Measurements from ENCODE around the gene TMEM53.

TMEM53 gene

GRCh38 chr1:44605914-44606615 lies 68.2 kb downstream of the TMEM53 start:
- no peak for TF ChIP-seq CTCF (IDR thresholded peaks at IDR 0.05; ENCODE audit: control extremely low read depth, extremely low read depth, low read depth, missing control alignments)
- ChIA-PET CTCF (interaction anchor here (0.9 to 6.1 kb wide), 2 partner anchors 46 to 103 kb away, joined by 3 to 79 read pairs; no protein-coding TSS in a partner anchor), POLR2A (no interaction called here)
- DNase-seq (ENCODE audit: extremely low spot score) = no peak

- ChIA-PET POLR2A (no interaction called here), CTCF (interaction anchor here (0.6 to 2.2 kb wide), 5 partner anchors 10 to 48 kb away, joined by 3 to 9 read pairs (median 4); no protein-coding TSS in a partner anchor)
- no peak for DNase-seq (ENCODE audit: extremely low spot score)
- TF ChIP-seq CTCF (IDR thresholded peaks at IDR 0.05; ENCODE audit: control extremely low read depth, extremely low read depth, low read depth, missing control alignments) = no peak
These were observed 69.9 kb downstream of the TMEM53 start for GRCh38 chr1:44604157-44604955.

GRCh38 chr1:44603718-44604117 lies 70.6 kb downstream of the TMEM53 start:
- CTCF ChIA-PET = interaction anchor here (0.6 to 2.2 kb wide), 5 partner anchors 9 to 49 kb away, joined by 3 to 9 read pairs (median 4); no protein-coding TSS in a partner anchor
- TF ChIP-seq CTCF (IDR thresholded peaks at IDR 0.05; ENCODE audit: control extremely low read depth, extremely low read depth, low read depth, missing control alignments) = no peak
- POLR2A ChIA-PET = no interaction called here
- no peak for DNase-seq (ENCODE audit: extremely low spot score)
